ENCODE results near the gene EEF1AKMT3.

Gene EEF1AKMT3

GRCh38 chr12:57777367-57777766 is 5.0 kb downstream of the EEF1AKMT3 start:
- TF ChIP-seq SUZ12 (IDR thresholded peaks at IDR 0.05) (no peak), FOXA1 (IDR thresholded peaks at IDR 0.05) (no peak), LEF1 (IDR thresholded peaks at IDR 0.05; ENCODE audit: borderline replicate concordance) (no peak), TARDBP (IDR thresholded peaks at IDR 0.05) (no peak), ZNF384 (IDR thresholded peaks at IDR 0.05) (no peak), FOXM1 (IDR thresholded peaks at IDR 0.05; ENCODE audit: borderline replicate concordance) (no peak), FOXK2 (IDR thresholded peaks at IDR 0.05) (no peak), L3MBTL2 (conservative IDR thresholded peaks at IDR 0.05) (no peak), BHLHE40 (IDR thresholded peaks at IDR 0.05; ENCODE audit: borderline replicate concordance) (no peak), ELF4 (IDR thresholded peaks at IDR 0.05) (no peak), NFRKB (IDR thresholded peaks at IDR 0.05) (no peak), SP1 (IDR thresholded peaks at IDR 0.05) (no peak), CTBP1 (IDR thresholded peaks at IDR 0.05; ENCODE audit: borderline replicate concordance) (no peak), HDGF (IDR thresholded peaks at IDR 0.05; ENCODE audit: borderline replicate concordance) (no peak), ARNT (IDR thresholded peaks at IDR 0.05) (no peak), PKNOX1 (IDR thresholded peaks at IDR 0.05) (no peak)
- ChIA-PET POLR2A (no interaction called here), CTCF (interaction anchor here (1.1 kb wide), 1 partner anchor 18 kb away, joined by 3 read pairs; no protein-coding TSS in a partner anchor)

GRCh38 chr12:57777911-57778310 is 5.5 kb downstream of the EEF1AKMT3 start:
- no peak for DNase-seq (ENCODE audit: extremely low spot score)
- TF ChIP-seq BHLHE40 (IDR thresholded peaks at IDR 0.05; ENCODE audit: borderline replicate concordance) (no peak), HDGF (IDR thresholded peaks at IDR 0.05; ENCODE audit: borderline replicate concordance) (no peak), SUZ12 (IDR thresholded peaks at IDR 0.05) (no peak), CTBP1 (IDR thresholded peaks at IDR 0.05; ENCODE audit: borderline replicate concordance) (no peak), PKNOX1 (IDR thresholded peaks at IDR 0.05) (no peak), TARDBP (IDR thresholded peaks at IDR 0.05) (no peak), FOXA1 (IDR thresholded peaks at IDR 0.05) (no peak), L3MBTL2 (conservative IDR thresholded peaks at IDR 0.05) (no peak), ARNT (IDR thresholded peaks at IDR 0.05) (no peak), FOXK2 (IDR thresholded peaks at IDR 0.05) (no peak), ELF4 (IDR thresholded peaks at IDR 0.05) (no peak), SP1 (IDR thresholded peaks at IDR 0.05) (no peak), LEF1 (IDR thresholded peaks at IDR 0.05; ENCODE audit: borderline replicate concordance) (no peak)
- POLR2A ChIA-PET = no interaction called here
- CTCF ChIA-PET = interaction anchor here (1.0 to 1.1 kb wide), 2 partner anchors 19 to 21 kb away, joined by 3 read pairs; no protein-coding TSS in a partner anchor

More at GRCh38 chr12:57777367-57777766, 5.0 kb downstream of the EEF1AKMT3 start:
- DNase-seq (ENCODE audit: extremely low spot score) = no peak

- ChIA-PET CTCF (interaction anchor here (0.7 kb wide), 1 partner anchor 1149 kb away, joined by 3 read pairs; no protein-coding TSS in a partner anchor), POLR2A (no interaction called here)
- TF ChIP-seq ARNT (IDR thresholded peaks at IDR 0.05) = no peak
- no peak for TF ChIP-seq NFRKB (IDR thresholded peaks at IDR 0.05)
- no peak for TF ChIP-seq FOXM1 (IDR thresholded peaks at IDR 0.05; ENCODE audit: borderline replicate concordance)
- TF ChIP-seq L3MBTL2 (conservative IDR thresholded peaks at IDR 0.05) = no peak
- TF ChIP-seq SUZ12 (IDR thresholded peaks at IDR 0.05) = no peak
- TF ChIP-seq CTBP1 (IDR thresholded peaks at IDR 0.05; ENCODE audit: borderline replicate concordance) = no peak
- no peak for TF ChIP-seq ELF4 (IDR thresholded peaks at IDR 0.05)
- TF ChIP-seq SP1 (IDR thresholded peaks at IDR 0.05) = no peak
- TF ChIP-seq ZNF384 (IDR thresholded peaks at IDR 0.05) = no peak
- TF ChIP-seq HDGF (IDR thresholded peaks at IDR 0.05; ENCODE audit: borderline replicate concordance) = no peak
- no peak for TF ChIP-seq FOXK2 (IDR thresholded peaks at IDR 0.05)
- TF ChIP-seq TARDBP (IDR thresholded peaks at IDR 0.05) = no peak
- no peak for TF ChIP-seq FOXA1 (IDR thresholded peaks at IDR 0.05)
- DNase-seq (ENCODE audit: extremely low spot score) = no peak
Observed at GRCh38 chr12:57779736-57780135, 7.3 kb downstream of the EEF1AKMT3 start.

- DNase-seq (ENCODE audit: extremely low spot score) = no peak
- POLR2A ChIA-PET = interaction anchor here (3.1 kb wide), 1 partner anchor 8 kb away, joined by 28 read pairs; the partner anchor contains the start of genes EEF1AKMT3 and METTL1
Observed at GRCh38 chr12:57780284-57780897, 8.0 kb downstream of the EEF1AKMT3 start.

GRCh38 chr12:57781244-57781643 is 8.8 kb downstream of the EEF1AKMT3 start:
- no peak for DNase-seq (ENCODE audit: extremely low spot score)
- ChIA-PET POLR2A (interaction anchor here (3.1 kb wide), 1 partner anchor 9 kb away, joined by 28 read pairs; the partner anchor contains the start of genes EEF1AKMT3 and METTL1), CTCF (interaction anchor here (1.1 kb wide), 1 partner anchor 9 kb away, joined by 3 read pairs; the partner anchor contains the start of gene METTL1)
- TF ChIP-seq FOXA1 (IDR thresholded peaks at IDR 0.05) (no peak), CTBP1 (IDR thresholded peaks at IDR 0.05; ENCODE audit: borderline replicate concordance) (no peak), ELF4 (IDR thresholded peaks at IDR 0.05) (no peak), NFRKB (IDR thresholded peaks at IDR 0.05) (no peak), HDGF (IDR thresholded peaks at IDR 0.05; ENCODE audit: borderline replicate concordance) (no peak), TARDBP (IDR thresholded peaks at IDR 0.05) (no peak), PKNOX1 (IDR thresholded peaks at IDR 0.05) (no peak), FOXK2 (IDR thresholded peaks at IDR 0.05) (no peak), ARNT (IDR thresholded peaks at IDR 0.05) (no peak), L3MBTL2 (conservative IDR thresholded peaks at IDR 0.05) (no peak), BHLHE40 (IDR thresholded peaks at IDR 0.05; ENCODE audit: borderline replicate concordance) (no peak), ZNF384 (IDR thresholded peaks at IDR 0.05) (no peak), FOXM1 (IDR thresholded peaks at IDR 0.05; ENCODE audit: borderline replicate concordance) (no peak), SP1 (IDR thresholded peaks at IDR 0.05) (no peak), SUZ12 (IDR thresholded peaks at IDR 0.05) (no peak), LEF1 (IDR thresholded peaks at IDR 0.05; ENCODE audit: borderline replicate concordance) (no peak)

More at GRCh38 chr12:57780284-57780897, 8.0 kb downstream of the EEF1AKMT3 start:
- CTCF ChIA-PET = interaction anchor here (0.7 kb wide), 1 partner anchor 1148 kb away, joined by 3 read pairs; no protein-coding TSS in a partner anchor
- TF ChIP-seq FOXA1 (IDR thresholded peaks at IDR 0.05) = no peak
- TF ChIP-seq CTBP1 (IDR thresholded peaks at IDR 0.05; ENCODE audit: borderline replicate concordance) = no peak
- no peak for TF ChIP-seq PKNOX1 (IDR thresholded peaks at IDR 0.05)
- no peak for TF ChIP-seq L3MBTL2 (conservative IDR thresholded peaks at IDR 0.05)
- no peak for TF ChIP-seq HDGF (IDR thresholded peaks at IDR 0.05; ENCODE audit: borderline replicate concordance)
- TF ChIP-seq LEF1 (IDR thresholded peaks at IDR 0.05; ENCODE audit: borderline replicate concordance) = no peak
- no peak for TF ChIP-seq ARNT (IDR thresholded peaks at IDR 0.05)
- TF ChIP-seq ELF4 (IDR thresholded peaks at IDR 0.05) = no peak
- TF ChIP-seq SUZ12 (IDR thresholded peaks at IDR 0.05) = no peak
- no peak for TF ChIP-seq FOXK2 (IDR thresholded peaks at IDR 0.05)
- TF ChIP-seq BHLHE40 (IDR thresholded peaks at IDR 0.05; ENCODE audit: borderline replicate concordance) = no peak
- no peak for TF ChIP-seq NFRKB (IDR thresholded peaks at IDR 0.05)
- TF ChIP-seq FOXM1 (IDR thresholded peaks at IDR 0.05; ENCODE audit: borderline replicate concordance) = no peak
- TF ChIP-seq ZNF384 (IDR thresholded peaks at IDR 0.05) = no peak
